SU-DHL-6 (cell line): Measurements from ENCODE around the gene PPP6R3.

ENCODE experiments used
- CTCF ChIP-seq: fragments of 200-600 bp; sonication (generic); IDR thresholded peaks from one replicate; pipeline ENCODE4 v1.5.1; 2017; ENCODE audit warnings: antibody characterized with exemption, mild to moderate bottlenecking, low read length, moderate library complexity; ENCODE audit not compliant: insufficient read depth, poor library complexity, severe bottlenecking
- EZH2phosphoT487 ChIP-seq: fragments of 200-600 bp; sonication (generic), shearing (Covaris generic); conservative IDR thresholded peaks from 2 replicates; pipeline ENCODE4 v1.6.1; 2018; ENCODE audit warnings: mild to moderate bottlenecking, antibody characterized with exemption, low read length, moderate library complexity, mixed read lengths

- TF ChIP-seq CTCF (no peak), EZH2phosphoT487 (no peak)
Observed at GRCh38 chr11:68445531-68446035, 15.0 kb upstream of the PPP6R3 start.
